Effector memory CD8-positive, alpha-beta T cell (primary cell): ENCODE results near the gene RAPGEFL1.

Source experiments
- ATAC-seq: fragments of 150-1000 bp; cut with Tn5 transposase; replicated peaks from 2 replicates; pipeline ENCODE4 v1.10.0; 2021; ENCODE audit warnings: mild to moderate bottlenecking, moderate library complexity
- DNase-seq, 3 experiments: peaks; one replicate each; pipeline ENCODE4 v3.0.0; 2021
- H3K27ac Mint-ChIP-seq, 2 donors: one replicate each; pipeline ENCODE4 v1.8.0; 2022; ENCODE audit warnings: mild to moderate bottlenecking in 2 of 2, mixed read lengths in 2 of 2, moderate library complexity in 2 of 2
- H3K27me3 Mint-ChIP-seq, 2 donors: one replicate each; pipeline ENCODE4 v1.8.0; 2022; ENCODE audit warnings: mixed read lengths in 2 of 2
- H3K36me3 Mint-ChIP-seq: one replicate; pipeline ENCODE4 v1.8.0; 2022; ENCODE audit warnings: mild to moderate bottlenecking, moderate library complexity, mixed read lengths; ENCODE audit not compliant: insufficient read depth
- H3K4me1 Mint-ChIP-seq, 2 donors: one replicate each; pipeline ENCODE4 v1.8.0; 2022; ENCODE audit warnings: low read depth in 2 of 2, mixed read lengths in 2 of 2
- H3K4me3 Mint-ChIP-seq, 2 donors: one replicate each; pipeline ENCODE4 v1.8.0; 2022; ENCODE audit warnings: mild to moderate bottlenecking in 2 of 2, mixed read lengths in 2 of 2, moderate library complexity in 2 of 2
- H3K9me3 Mint-ChIP-seq, 2 donors: one replicate each; pipeline ENCODE4 v1.8.0; 2022; ENCODE audit warnings: mixed read lengths in 2 of 2

RAPGEFL1 gene

GRCh38 chr17:40241252-40241834 lies 64.1 kb downstream of the RAPGEFL1 start:
- Mint-ChIP-seq H3K9me3 (no peaks in the 10 kb centered on the region), H3K27me3 (no peaks in the 10 kb centered on the region), H3K27ac (peak overlapping the region in 1 of 2 donors; percentile 38), H3K36me3 (peaks cover 29% of the 10 kb centered on the region), H3K4me1 (peaks cover 20 to 49% of the 10 kb centered on the region in 2 donors), H3K4me3 (peak overlapping the region in 1 of 2 donors; percentile 27)
- no peak for ATAC-seq
- no peak for DNase-seq

- Mint-ChIP-seq H3K36me3 (peaks cover 26% of the 10 kb centered on the region), H3K4me3 (no peak overlapping the region), H3K9me3 (no peaks in the 10 kb centered on the region), H3K27ac (peak overlapping the region; percentile 49 to 55), H3K27me3 (no peaks in the 10 kb centered on the region), H3K4me1 (peaks cover 21 to 45% of the 10 kb centered on the region in 2 donors)
- ATAC-seq (no peak), DNase-seq (no peak)
Observed at GRCh38 chr17:40242774-40243173, 65.5 kb downstream of the RAPGEFL1 start.

DNA sequence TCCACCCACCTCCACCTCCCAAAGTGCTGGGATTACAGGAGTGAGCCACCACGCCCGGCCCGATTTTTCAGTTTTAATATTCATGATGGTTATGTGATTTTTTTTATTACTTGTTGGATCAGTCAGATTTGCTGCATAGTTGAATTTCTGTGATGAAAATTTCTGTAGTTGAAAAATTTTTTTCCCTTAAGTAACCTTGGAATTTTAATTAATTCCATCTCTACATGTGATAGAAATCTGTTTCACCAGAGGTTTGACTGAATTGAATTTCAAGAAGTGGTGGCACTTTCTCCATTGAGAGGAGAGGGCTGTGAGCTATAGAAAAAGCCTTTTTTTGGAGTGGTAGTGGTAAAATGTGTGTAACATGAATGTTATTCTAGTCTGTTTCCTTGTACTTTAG lies 66.5 kb downstream of the RAPGEFL1 start:
- ATAC-seq (no peak), DNase-seq (no peak)
- peaks cover 27% of the 10 kb centered on the region for H3K36me3 Mint-ChIP-seq
- no peaks in the 10 kb centered on the region for H3K27me3 Mint-ChIP-seq
- no peak overlapping the region for H3K4me3 Mint-ChIP-seq
- peaks cover 23 to 45% of the 10 kb centered on the region in 2 donors for H3K4me1 Mint-ChIP-seq
- H3K27ac Mint-ChIP-seq: peak overlapping the region in 1 of 2 donors; percentile 55
- no peaks in the 10 kb centered on the region for H3K9me3 Mint-ChIP-seq

GRCh38 chr17:40244255-40244654 lies 67.0 kb downstream of the RAPGEFL1 start:
- ATAC-seq (no peak), DNase-seq (no peak)
- peaks cover 24% of the 10 kb centered on the region for H3K36me3 Mint-ChIP-seq
- no peak overlapping the region for H3K4me3 Mint-ChIP-seq
- H3K9me3 Mint-ChIP-seq: no peaks in the 10 kb centered on the region
- H3K27me3 Mint-ChIP-seq: no peaks in the 10 kb centered on the region
- peaks cover 23 to 49% of the 10 kb centered on the region in 2 donors for H3K4me1 Mint-ChIP-seq
- peak overlapping the region; percentile 55 to 60 for H3K27ac Mint-ChIP-seq
